Stimulated activated CD4-positive, alpha-beta T cell treated with anti-CD3 and anti-CD28 coated beads, Interleukin-1b, Interleukin-23, amount 100 ng/mL, for 1 hour (primary cell): ENCODE measurements around the gene TADA2B.

Experiments used
- DNase-seq, 2 donors: peaks; one replicate each; pipeline ENCODE4 v3.0.0-alpha.2; 2020; ENCODE audit warnings: low read depth in 2 of 2

The TADA2B gene

GRCh38 chr4:7040765-7041164, 2.4 kb upstream of the TADA2B start:
- no peak for DNase-seq

- DNase-seq: no peak
These were observed 1.9 kb upstream of the TADA2B start for GRCh38 chr4:7041246-7041645.

GRCh38 chr4:7041801-7042502, 1.2 kb upstream of the TADA2B start:
- DNase-seq: no peak

- DNase-seq: peak; percentile 78
These were observed 479 bp upstream of the TADA2B start for GRCh38 chr4:7042503-7043283.

- DNase-seq: no peak
These were observed 1.2 kb downstream of the TADA2B start for GRCh38 chr4:7044137-7044930.

GRCh38 chr4:7045553-7045952, 2.4 kb downstream of the TADA2B start:
- no peak for DNase-seq

GRCh38 chr4:7045961-7046921, 3.1 kb downstream of the TADA2B start:
- no peak for DNase-seq

GRCh38 chr4:7046971-7047370, 3.8 kb downstream of the TADA2B start:
- no peak for DNase-seq

- DNase-seq: no peak
These were observed 5.5 kb downstream of the TADA2B start for GRCh38 chr4:7048642-7049041.

GRCh38 chr4:7049295-7049694, 6.1 kb downstream of the TADA2B start:
- DNase-seq: no peak

- DNase-seq: no peak
These were observed 6.6 kb downstream of the TADA2B start for GRCh38 chr4:7049739-7050138.

- no peak for DNase-seq
These were observed 7.4 kb downstream of the TADA2B start for GRCh38 chr4:7050481-7051143.

GRCh38 chr4:7051144-7051495, 7.9 kb downstream of the TADA2B start:
- DNase-seq: no peak

GRCh38 chr4:7051905-7052304, 8.7 kb downstream of the TADA2B start:
- DNase-seq: no peak

GRCh38 chr4:7052313-7052712, 9.1 kb downstream of the TADA2B start:
- no peak for DNase-seq

GRCh38 chr4:7052923-7053715, 9.9 kb downstream of the TADA2B start:
- no peak for DNase-seq

- no peak for DNase-seq
These were observed 11.1 kb downstream of the TADA2B start for GRCh38 chr4:7054106-7054880.

GRCh38 chr4:7055111-7055989, 12.2 kb downstream of the TADA2B start:
- DNase-seq: no peak
